Mammary epithelial cell (primary cell): ENCODE measurements around the gene NDST1.

Experiments used
- CTCF ChIP-seq, 2 donors: IDR thresholded peaks in 1 of 2; conservative IDR thresholded peaks in 1 of 2; 2 replicates each; pipeline ENCODE4 v1.5.1; 2011 to 2012; ENCODE audit warnings: inconsistent platforms in 2 of 2, low read length in 2 of 2, mild to moderate bottlenecking in 2 of 2, control low read depth in 1 of 2, low read depth in 1 of 2; ENCODE audit not compliant: insufficient read depth in 1 of 2; ENCODE audit errors: extremely low read depth in 1 of 2
- EZH2 ChIP-seq: IDR thresholded peaks from 2 replicates; pipeline ENCODE4 v1.6.1; 2012; ENCODE audit warnings: low read length, inconsistent platforms, borderline replicate concordance

GRCh38 chr5:150561571-150562275 lies 53.8 kb downstream of the NDST1 start:
- TF ChIP-seq CTCF (conservative IDR thresholded peaks at IDR 0.05 in 1 of 2, IDR thresholded peaks at IDR 0.05 in 1 of 2; ENCODE audit: extremely low read depth in 1 of 2, insufficient read depth in 1 of 2, low read depth in 1 of 2, low read length in 2 of 2) (no peak), EZH2 (no peak)
